ENCODE measurements around the gene SLFN11.

DNA sequence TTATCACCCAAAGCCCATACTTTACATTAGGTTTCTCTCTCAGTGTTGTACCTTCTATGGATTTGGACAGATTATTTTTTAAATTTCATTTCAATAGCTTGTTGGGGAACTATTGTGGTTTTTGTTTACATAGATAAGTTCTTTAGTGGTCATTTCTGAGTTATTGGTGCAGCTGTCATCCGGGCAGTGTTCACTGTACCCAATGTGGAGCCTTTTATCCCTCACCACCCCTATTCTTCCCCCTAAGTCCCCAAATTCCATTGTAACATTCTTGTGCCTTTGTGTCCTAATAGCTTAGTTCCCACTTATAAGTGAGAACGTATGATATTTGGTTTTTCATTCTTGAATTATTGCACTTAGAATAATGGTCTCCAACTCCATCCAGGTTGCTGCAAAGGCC, 57.5 kb downstream of the SLFN11 start:
- TF ChIP-seq CTCF (IDR thresholded peaks at IDR 0.05; ENCODE audit: poor library complexity) (no peak), EZH2 (IDR thresholded peaks at IDR 0.05; ENCODE audit: borderline replicate concordance) (no peak)

All from hepatocyte (in vitro differentiated cells).